K562 (cell line): ENCODE data around the gene CYRIA. TPM values are rescaled to one million over a fixed set of nuclear protein-coding genes. Genes with fewer than 3 reads are reported as not detected.

Experiments
- ATAC-seq: fragments of 200-7000 bp; cut with Tn5 transposase; 3 replicates; pipeline ENCODE4 v1.9.1; 2020; ENCODE audit warnings: moderate library complexity
- BruUV-seq: library from RNA; stranded (reverse); fragments of 400-500 nt; replicated peaks from 2 replicates; lab custom pipeline; 2021; lab: Mats Ljungman, UMichigan
- CTCF ChIA-PET: fragments of 300-600 bp; formaldehyde crosslinking; extraction: SDS; loops from one replicate; lab custom pipeline; 2021; ENCODE audit warnings: low intra/inter-chr PET ratio; lab: Yijun Ruan, JAX
- POLR2A ChIA-PET: fragments of 300-600, 350-650 bp; sonication (Branson Sonifier 250); formaldehyde crosslinking; extraction: SDS; loops from one replicate; lab custom pipeline; 2021; ENCODE audit warnings: antibody characterized with exemption, inconsistent platforms; lab: Yijun Ruan, JAX
- DNase-seq, 4 experiments: peaks; one replicate each; pipeline versions ENCODE4 v3.0.0 to v3.0.0-alpha.2; 2011 to 2018; ENCODE audit warnings: low spot score in 3 of 4, mixed read lengths in 3 of 4; ENCODE audit errors: extremely low read depth in 1 of 4
- FAIRE-seq: peaks from 2 replicates; lab custom pipeline; 2011; peaks lifted over from hg19 to GRCh38; lab: Jason Lieb, UNC
- H2AFZ ChIP-seq: 2 replicates; pipeline ENCODE4 v1.6.0; 2011; ENCODE audit warnings: low read depth, low read length, control low read depth, inconsistent platforms
- H3K27ac ChIP-seq: fragments of 200-600 bp; 3 replicates; pipeline ENCODE4 v1.8.0; 2011; ENCODE audit warnings: low read depth, mild to moderate bottlenecking, control low read depth, inconsistent platforms, low read length, moderate library complexity, mixed read lengths; ENCODE audit errors: extremely low read depth
- H3K27me3 ChIP-seq, 2 experiments: fragments of 300-600 bp in 1 of 2; 2 replicates in 1 of 2; 3 replicates in 1 of 2; pipeline versions ENCODE4 v1.6.0 to v1.8.0; 2011; ENCODE audit warnings: inconsistent platforms in 2 of 2, low read length in 2 of 2, mild to moderate bottlenecking in 1 of 2, mixed read lengths in 1 of 2, moderate library complexity in 1 of 2; ENCODE audit not compliant: control insufficient read depth in 2 of 2, insufficient read depth in 2 of 2
- H3K36me3 ChIP-seq: fragments of 300-600 bp; 3 replicates; pipeline ENCODE4 v1.8.0; 2011; ENCODE audit warnings: mild to moderate bottlenecking, low read length, inconsistent platforms; ENCODE audit not compliant: control insufficient read depth, insufficient read depth
- H3K4me1 ChIP-seq, 2 experiments: fragments of 200-600 bp in 1 of 2; replicated peaks in 1 of 2; 2 replicates in 1 of 2; 3 replicates in 1 of 2; pipeline versions ENCODE4 v1.5.1 to v1.8.0; 2011; ENCODE audit warnings: inconsistent platforms in 2 of 2, low read length in 2 of 2, mild to moderate bottlenecking in 1 of 2, mixed read lengths in 1 of 2, moderate library complexity in 1 of 2; ENCODE audit not compliant: control insufficient read depth in 2 of 2, insufficient read depth in 2 of 2
- H3K4me2 ChIP-seq: 2 replicates; pipeline ENCODE4 v1.6.1; 2011; ENCODE audit warnings: low read length, control low read depth, inconsistent platforms, mixed read lengths; ENCODE audit not compliant: insufficient read depth
- H3K4me3 ChIP-seq: fragments of 200-600 bp; sonication (generic), shearing (Covaris generic); 2 replicates; pipeline ENCODE4 v1.5.1; 2016; ENCODE audit warnings: control low read depth, inconsistent platforms
- H3K79me2 ChIP-seq: fragments of 200-600 bp; 3 replicates; pipeline ENCODE4 v1.8.0; 2011; ENCODE audit warnings: low read length, inconsistent platforms; ENCODE audit not compliant: control insufficient read depth, insufficient read depth
- H3K9ac ChIP-seq, 2 experiments: 2 replicates each; pipeline versions ENCODE4 v1.6.0 to v1.6.1; 2011; ENCODE audit warnings: low read depth in 2 of 2, low read length in 2 of 2, control low read depth in 1 of 2, inconsistent platforms in 1 of 2, mild to moderate bottlenecking in 1 of 2, mixed read lengths in 1 of 2; ENCODE audit not compliant: insufficient read depth in 1 of 2
- H3K9me1 ChIP-seq: one replicate; pipeline ENCODE4 v1.6.0; 2011; ENCODE audit warnings: inconsistent platforms, mild to moderate bottlenecking, low read length, moderate library complexity; ENCODE audit not compliant: control insufficient read depth, insufficient read depth
- H3K9me3 ChIP-seq: replicated peaks from 2 replicates; pipeline ENCODE4 v1.5.1; 2011; ENCODE audit warnings: low read depth, low read length, inconsistent platforms; ENCODE audit not compliant: control insufficient read depth, insufficient read depth
- H4K20me1 ChIP-seq: replicated peaks from 2 replicates; pipeline ENCODE4 v1.6.1; 2011; ENCODE audit warnings: low read length, inconsistent platforms, mixed read lengths; ENCODE audit not compliant: control insufficient read depth, insufficient read depth
- BACH1 ChIP-seq: fragments of 200-800 bp; sonication (Bioruptor generic); IDR thresholded peaks from 2 replicates; pipeline ENCODE4 v1.6.1; 2016; ENCODE audit warnings: missing genetic modification characterization, missing compliant biosample characterization
- DMBX1 ChIP-seq: fragments of 250-450 bp; sonication (Bioruptor Pico); IDR thresholded peaks from 2 replicates; pipeline ENCODE4 v1.8.0; 2022; ENCODE audit warnings: inconsistent platforms, mild to moderate bottlenecking, moderate library complexity, borderline replicate concordance
- GABPA ChIP-seq: fragments of 200-800 bp; sonication (Bioruptor generic); conservative IDR thresholded peaks from 2 replicates; pipeline ENCODE4 v1.6.1; 2016; ENCODE audit warnings: low read depth, missing genetic modification characterization, missing compliant biosample characterization
- MEF2D ChIP-seq: conservative IDR thresholded peaks from 2 replicates; pipeline ENCODE4 v1.6.1; 2016; ENCODE audit warnings: low read depth, missing genetic modification characterization, missing compliant biosample characterization
- RBM34 ChIP-seq: fragments of 200-400 bp; formaldehyde crosslinking; IDR thresholded peaks from 2 replicates; pipeline ENCODE4 v1.6.1; 2018; ENCODE audit warnings: low read length, borderline replicate concordance; ENCODE audit not compliant: insufficient read depth
- RCOR1 ChIP-seq, 2 experiments: IDR thresholded peaks; 2 replicates each; pipeline ENCODE4 v1.6.1; 2012; ENCODE audit warnings: low read depth in 2 of 2, low read length in 2 of 2, borderline replicate concordance in 1 of 2, improper control_type of control experiment in 1 of 2
- SMARCA4 ChIP-seq: fragments of 450-650 bp; IDR thresholded peaks from 2 replicates; pipeline ENCODE4 v1.6.1; 2016
- TRIM24 ChIP-seq, 2 experiments: fragments of 450-650 bp; IDR thresholded peaks; 2 replicates each; pipeline ENCODE4 v1.6.1; 2016
- ZEB2 ChIP-seq: fragments of 450-650 bp; IDR thresholded peaks from 2 replicates; pipeline ENCODE4 v1.6.1; 2016
- ZNF224 ChIP-seq: sonication (generic); formaldehyde crosslinking; IDR thresholded peaks from 2 replicates; pipeline ENCODE4 v1.8.0; 2022; ENCODE audit warnings: mild to moderate bottlenecking, missing genetic modification reagents
- ZNF24 ChIP-seq: fragments of 450-650 bp; IDR thresholded peaks from 2 replicates; pipeline ENCODE4 v1.6.1; 2016
- ZNF584 ChIP-seq: fragments of 200-800 bp; sonication (Bioruptor generic); IDR thresholded peaks from 2 replicates; pipeline ENCODE4 v1.6.1; 2016; ENCODE audit warnings: low read depth, mild to moderate bottlenecking, missing genetic modification characterization, missing compliant biosample characterization
- WGBS: fragments of 100-300 bp; shearing (Covaris generic); methylation state at CpG from one replicate; pipeline ENCODE4 v1.1.6; 2016; ENCODE audit warnings: low coverage, mixed read lengths; ENCODE audit not compliant: insufficient coverage; ENCODE audit errors: missing lambda C conversion rate; 5-methylcytosine and 5-hydroxymethylcytosine counted together
- in situ Hi-C: fragments of 300-500 bp; cut with MboI; formaldehyde crosslinking; loops from 4 replicates; pipeline ENCODE4 v1.15.0; 2018; ENCODE audit warnings: inconsistent platforms, mixed read lengths
- intact Hi-C: fragments of 100-400 bp; cut with micrococcal nuclease; formaldehyde crosslinking; loops from 2 replicates; pipeline ENCODE4 v1.14.2; 2022
- polyA plus RNA-seq, 8 experiments: library from polyadenylated mRNA; depleted of rRNA in 4 of 8; stranded (reverse) in 5 of 8; unstranded in 3 of 8; fragments of >200 nt; fragmentation: Nextera tagmentation in 2 of 8; fragmentation: Illumina TruSeq in 1 of 8; extraction: Ambion mirVana in 2 of 8; extraction: Trizol in 1 of 8; gene quantifications; 2 replicates each; pipeline versions ENCODE4 v1.2.1 to v1.2.3, GENCODE V29; 2011 to 2014; ENCODE audit warnings: inconsistent platforms in 1 of 8, missing spikeins in 1 of 8
- total RNA-seq, 7 experiments: library from RNA; depleted of rRNA in 6 of 7; stranded (reverse); fragments of >200 nt in 6 of 7; fragmentation: Illumina TruSeq in 2 of 7; extraction: Trizol in 2 of 7; gene quantifications; 2 replicates each; pipeline versions ENCODE4 v1.2.1 to v1.2.3, GENCODE V29; 2011 to 2021; ENCODE audit warnings: low replicate concordance in 1 of 7
- TF ChIP-seq, protein P1 (sequence below), 2 experiments: fragments of 450-650 bp; IDR thresholded peaks; 2 replicates each; pipeline ENCODE4 v1.6.1; 2016

Gene CYRIA
- total and polyA plus RNA-seq, 9 of the 15 experiments (the other 6 are each of a cell fraction or from before 2014, with no cell fraction given), result 0.84 to 5.6 (median 3.0) TPM

DNA sequence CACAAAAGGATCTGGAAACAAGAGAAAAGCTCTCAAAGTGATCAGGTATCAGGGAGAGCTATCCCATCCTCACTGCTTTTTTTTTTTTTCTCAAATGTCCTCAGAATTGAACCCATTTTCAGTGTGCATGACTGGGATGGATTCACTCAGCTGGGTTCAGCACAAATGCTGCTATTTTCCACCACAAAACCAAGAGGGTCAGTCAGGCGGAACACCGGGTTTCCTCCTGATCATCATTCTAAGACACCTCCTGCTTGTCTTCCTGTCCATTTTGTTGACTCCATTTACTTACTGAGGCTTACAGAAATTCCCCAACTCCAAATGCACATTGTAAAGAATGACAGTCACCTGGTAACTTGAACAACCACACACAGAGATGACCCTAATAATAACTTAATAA lies 39.9 kb downstream of the CYRIA start:
- no peak for TF ChIP-seq RBM34
- peak; percentile 8; the same call in 1 of the 2 replicates for TF ChIP-seq ZNF584 (CRISPR knock-in tag)
- 0 out of 2 replicates have a peak, but pooled peaks have one; percentile 38 for TF ChIP-seq BACH1 (tag)
- H3K79me2 ChIP-seq, result no peaks in the 10 kb centered on the region

DNA sequence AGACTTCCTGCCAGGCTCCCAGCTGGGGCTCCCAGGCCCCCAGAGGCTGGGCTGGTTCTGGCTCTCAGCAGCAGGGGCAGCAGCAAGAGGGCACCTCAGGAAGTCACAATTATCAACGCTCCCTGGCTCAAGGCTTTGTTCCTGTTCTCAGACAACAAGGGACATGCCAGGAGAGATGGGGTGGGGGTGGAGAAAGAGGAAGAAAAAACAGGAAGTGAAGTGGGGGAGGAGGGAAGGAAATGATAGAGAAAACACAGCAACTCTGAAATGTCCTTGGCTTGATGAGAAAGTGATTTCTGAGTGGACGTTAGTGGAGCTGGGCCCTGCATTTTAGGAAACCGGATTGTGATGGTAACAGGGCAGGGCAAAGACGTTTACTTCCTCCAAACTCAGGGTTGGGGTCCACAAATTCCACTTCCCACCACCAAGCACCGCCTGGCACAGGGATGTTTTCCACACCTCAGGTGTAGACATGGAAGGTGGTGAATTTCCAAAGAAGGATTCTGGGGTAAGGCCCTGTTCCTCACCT lies 40.4 kb downstream of the CYRIA start:
- Histone ChIP-seq H3K4me3 (no peak overlapping the region), H3K27me3 (no peaks in the 10 kb centered on the region), H3K27ac (peak overlapping the region; percentile 74; the same call in 2 of the 3 replicates), H3K4me2 (peak overlapping the region; percentile 68), H3K9me3 (no peaks in the 10 kb centered on the region), H3K79me2 (no peaks in the 10 kb centered on the region), H3K4me1 (peaks cover 17 to 48% of the 10 kb centered on the region in 2 experiments), H3K9ac (peak overlapping the region; percentile 13 to 47; a peak in 2 of 4 replicates), H4K20me1 (no peaks in the 10 kb centered on the region), H2AFZ (peak overlapping the region; percentile 94), H3K36me3 (no peaks in the 10 kb centered on the region), H3K9me1 (no peaks in the 10 kb centered on the region)
- WGBS, result 10% methylated on average over 4 of the region's 5 CpGs
- BruUV-seq, result no TSS peak
- in situ Hi-C loops (no loop called here), intact Hi-C loops (loop anchor here (10.0 kb wide), 1 partner anchor 680 kb away; no protein-coding TSS in a partner anchor)
- ChIA-PET POLR2A (interaction anchor here (1.5 kb wide), 1 partner anchor 10 kb away, joined by 4 read pairs; no protein-coding TSS in a partner anchor), CTCF (interaction anchor here (0.6 kb wide), 1 partner anchor 16 kb away, joined by 3 read pairs; no protein-coding TSS in a partner anchor)
- FAIRE-seq, result peak; percentile 87
- ATAC-seq, result peak; percentile 70
- DNase-seq, result peak in 2 of 4 experiments; percentile 29 to 67
- TF ChIP-seq ZEB2, result peak; percentile 36; the same call in 1 of the 2 replicates
- peak in 1 of 2 experiments; percentile 52; a peak in 1 of 4 replicates for TF ChIP-seq RCOR1 (IDR thresholded peaks at IDR 0.05; ENCODE audit: borderline replicate concordance in 1 of 2, low read depth in 2 of 2, low read length in 2 of 2)
- no peak for TF ChIP-seq ZNF224 (CRISPR knock-in tag)
- peak; percentile 76 for TF ChIP-seq GABPA (tag)
- TF ChIP-seq ZNF24, result no peak
- TF ChIP-seq MEF2D (tag), result 0 out of 2 replicates have a peak, but pooled peaks have one; percentile 49
- 0 out of 2 replicates have a peak, but pooled peaks have one; percentile 34 for TF ChIP-seq DMBX1
- TF ChIP-seq, protein P1, sequence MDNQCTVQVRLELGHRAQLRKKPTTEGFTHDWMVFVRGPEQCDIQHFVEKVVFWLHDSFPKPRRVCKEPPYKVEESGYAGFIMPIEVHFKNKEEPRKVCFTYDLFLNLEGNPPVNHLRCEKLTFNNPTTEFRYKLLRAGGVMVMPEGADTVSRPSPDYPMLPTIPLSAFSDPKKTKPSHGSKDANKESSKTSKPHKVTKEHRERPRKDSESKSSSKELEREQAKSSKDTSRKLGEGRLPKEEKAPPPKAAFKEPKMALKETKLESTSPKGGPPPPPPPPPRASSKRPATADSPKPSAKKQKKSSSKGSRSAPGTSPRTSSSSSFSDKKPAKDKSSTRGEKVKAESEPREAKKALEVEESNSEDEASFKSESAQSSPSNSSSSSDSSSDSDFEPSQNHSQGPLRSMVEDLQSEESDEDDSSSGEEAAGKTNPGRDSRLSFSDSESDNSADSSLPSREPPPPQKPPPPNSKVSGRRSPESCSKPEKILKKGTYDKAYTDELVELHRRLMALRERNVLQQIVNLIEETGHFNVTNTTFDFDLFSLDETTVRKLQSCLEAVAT (IDR thresholded peaks at IDR 0.05), result no peak; a peak in 1 of 4 replicates
- peak; percentile 79; the same call in 1 of the 2 replicates for TF ChIP-seq SMARCA4
- TF ChIP-seq TRIM24 (IDR thresholded peaks at IDR 0.05), result peak; percentile 73 to 84

More for the DNA sequence above, 39.9 kb downstream of the CYRIA start:
- ATAC-seq, result no peak
- Histone ChIP-seq H4K20me1 (no peaks in the 10 kb centered on the region), H2AFZ (peak overlapping the region; percentile 94), H3K9me3 (no peaks in the 10 kb centered on the region), H3K4me1 (peaks cover 17 to 48% of the 10 kb centered on the region in 2 experiments), H3K27me3 (no peaks in the 10 kb centered on the region), H3K9ac (no peak overlapping the region), H3K4me2 (peak overlapping the region; percentile 68), H3K4me3 (no peak overlapping the region), H3K36me3 (no peaks in the 10 kb centered on the region), H3K27ac (peak overlapping the region; percentile 74; the same call in 2 of the 3 replicates), H3K9me1 (no peaks in the 10 kb centered on the region)
- DNase-seq, result no peak
- BruUV-seq, result no TSS peak
- in situ Hi-C loops (no loop called here), intact Hi-C loops (loop anchor here (10.0 kb wide), 1 partner anchor 679 kb away; no protein-coding TSS in a partner anchor)
- FAIRE-seq, result no peak
- ChIA-PET POLR2A (interaction anchor here (1.5 kb wide), 1 partner anchor 9 kb away, joined by 4 read pairs; no protein-coding TSS in a partner anchor), CTCF (no interaction called here)
- WGBS, result 86% methylated on average over 2 of the region's 2 CpGs
